HepG2 (cell line): ENCODE data around the gene SFRP4. TPM values are rescaled to one million over a fixed set of nuclear protein-coding genes. Genes with fewer than 3 reads are reported as not detected.

ENCODE experiments used
- ATM ChIP-seq: fragments of 450-650 bp; IDR thresholded peaks from 2 replicates; pipeline ENCODE4 v1.7.1; 2017; ENCODE audit warnings: mild to moderate bottlenecking, borderline replicate concordance
- CCDC6 ChIP-seq: sonication (generic); formaldehyde crosslinking; IDR thresholded peaks from 2 replicates; pipeline ENCODE4 v1.8.1; 2022; ENCODE audit warnings: mild to moderate bottlenecking, missing genetic modification reagents, moderate library complexity
- CEBPG ChIP-seq: IDR thresholded peaks from 2 replicates; pipeline ENCODE4 v1.6.1; 2016
- EEA1 ChIP-seq: sonication (generic); formaldehyde crosslinking; IDR thresholded peaks from 2 replicates; pipeline ENCODE4 v1.5.1; 2020; ENCODE audit warnings: mild to moderate bottlenecking, missing genetic modification reagents, borderline replicate concordance
- EP300 ChIP-seq, 3 experiments: sonication (generic) in 1 of 3; formaldehyde crosslinking in 1 of 3; IDR thresholded peaks; 2 replicates each; pipeline versions ENCODE4 v1.5.1 to v1.6.1; 2011 to 2020; ENCODE audit warnings: low read depth in 2 of 3, low read length in 2 of 3, borderline replicate concordance in 1 of 3, improper control_type of control experiment in 1 of 3, mild to moderate bottlenecking in 1 of 3, missing genetic modification reagents in 1 of 3, moderate library complexity in 1 of 3
- HCFC1 ChIP-seq: fragments of 150-350 bp; IDR thresholded peaks from 2 replicates; pipeline ENCODE4 v1.6.1; 2014; ENCODE audit warnings: low read depth, low read length
- HNRNPL ChIP-seq: fragments of 200-400 bp; formaldehyde crosslinking; IDR thresholded peaks from 2 replicates; pipeline ENCODE4 v1.6.1; 2017; ENCODE audit warnings: mild to moderate bottlenecking, low read depth, low read length
- KLF13 ChIP-seq: sonication (generic); formaldehyde crosslinking; IDR thresholded peaks from 2 replicates; pipeline ENCODE4 v1.4.0; 2020; ENCODE audit warnings: mild to moderate bottlenecking, missing genetic modification reagents
- NFE2L2 ChIP-seq: fragments of 150-350 bp; IDR thresholded peaks from 2 replicates; pipeline ENCODE4 v1.6.1; 2014; ENCODE audit warnings: low read length
- NFYC ChIP-seq: IDR thresholded peaks from 2 replicates; pipeline ENCODE4 v1.6.1; 2016; ENCODE audit warnings: missing genetic modification reagents, missing compliant biosample characterization
- NRL ChIP-seq: sonication (generic); formaldehyde crosslinking; IDR thresholded peaks from 2 replicates; pipeline ENCODE4 v1.5.0; 2020; ENCODE audit warnings: missing genetic modification reagents, mild to moderate bottlenecking, moderate library complexity, borderline replicate concordance
- SALL2 ChIP-seq: sonication (generic); formaldehyde crosslinking; IDR thresholded peaks from 2 replicates; pipeline ENCODE4 v1.8.1; 2023; ENCODE audit warnings: mild to moderate bottlenecking, missing genetic modification reagents, inconsistent platforms
- TBP ChIP-seq: sonication (generic); formaldehyde crosslinking; IDR thresholded peaks from 2 replicates; pipeline ENCODE4 v1.5.0; 2020; ENCODE audit warnings: missing genetic modification reagents
- ZMAT3 ChIP-seq: sonication (generic); formaldehyde crosslinking; conservative IDR thresholded peaks from 2 replicates; pipeline ENCODE4 v1.7.0; 2021; ENCODE audit warnings: missing genetic modification reagents
- ZNF160 ChIP-seq: sonication (generic); formaldehyde crosslinking; IDR thresholded peaks from 2 replicates; pipeline ENCODE4 v1.8.0; 2022; ENCODE audit warnings: mild to moderate bottlenecking, inconsistent platforms, missing genetic modification reagents
- ZNF382 ChIP-seq: sonication (generic); formaldehyde crosslinking; IDR thresholded peaks from 2 replicates; pipeline ENCODE4 v1.5.0; 2020; ENCODE audit warnings: missing genetic modification reagents, mild to moderate bottlenecking, borderline replicate concordance
- ZNF781 ChIP-seq: sonication (generic); formaldehyde crosslinking; IDR thresholded peaks from 2 replicates; pipeline ENCODE4 v1.5.1; 2020; ENCODE audit warnings: borderline replicate concordance, mild to moderate bottlenecking, missing genetic modification reagents; ENCODE audit errors: not compliant biosample characterization
- ZNF891 ChIP-seq: sonication (generic); formaldehyde crosslinking; IDR thresholded peaks from 2 replicates; pipeline ENCODE4 v1.5.0; 2020; ENCODE audit warnings: mild to moderate bottlenecking, missing genetic modification reagents
- polyA plus RNA-seq, 8 experiments: library from polyadenylated mRNA; depleted of rRNA in 3 of 8; stranded (reverse) in 7 of 8; unstranded in 1 of 8; fragments of >200 nt; fragmentation: Illumina TruSeq in 4 of 8; extraction: Trizol in 4 of 8; gene quantifications; 2 replicates each; pipeline versions ENCODE4 v1.2.1 to v1.2.3, GENCODE V29; 2011 to 2016; ENCODE audit warnings: low read depth in 4 of 8, missing spikeins in 1 of 8, mixed read lengths in 1 of 8; ENCODE audit not compliant: insufficient read depth in 1 of 8
- total RNA-seq, 5 experiments: library from RNA; depleted of rRNA; stranded (reverse); fragments of >200 nt; fragmentation: Illumina TruSeq; extraction: Trizol; gene quantifications; 2 replicates each; pipeline ENCODE4 v1.2.3, GENCODE V29; 2016; ENCODE audit warnings: low read depth in 1 of 5
- TF ChIP-seq, protein P1 (sequence below): IDR thresholded peaks from 2 replicates; pipeline ENCODE4 v1.6.1; 2016; ENCODE audit warnings: low read depth, control low read depth

SFRP4 gene
- total and polyA plus RNA-seq, 2 of the 13 experiments (the other 11 are each of a cell fraction or from before 2014, with no cell fraction given): 0.96 to 1.8 TPM

DNA sequence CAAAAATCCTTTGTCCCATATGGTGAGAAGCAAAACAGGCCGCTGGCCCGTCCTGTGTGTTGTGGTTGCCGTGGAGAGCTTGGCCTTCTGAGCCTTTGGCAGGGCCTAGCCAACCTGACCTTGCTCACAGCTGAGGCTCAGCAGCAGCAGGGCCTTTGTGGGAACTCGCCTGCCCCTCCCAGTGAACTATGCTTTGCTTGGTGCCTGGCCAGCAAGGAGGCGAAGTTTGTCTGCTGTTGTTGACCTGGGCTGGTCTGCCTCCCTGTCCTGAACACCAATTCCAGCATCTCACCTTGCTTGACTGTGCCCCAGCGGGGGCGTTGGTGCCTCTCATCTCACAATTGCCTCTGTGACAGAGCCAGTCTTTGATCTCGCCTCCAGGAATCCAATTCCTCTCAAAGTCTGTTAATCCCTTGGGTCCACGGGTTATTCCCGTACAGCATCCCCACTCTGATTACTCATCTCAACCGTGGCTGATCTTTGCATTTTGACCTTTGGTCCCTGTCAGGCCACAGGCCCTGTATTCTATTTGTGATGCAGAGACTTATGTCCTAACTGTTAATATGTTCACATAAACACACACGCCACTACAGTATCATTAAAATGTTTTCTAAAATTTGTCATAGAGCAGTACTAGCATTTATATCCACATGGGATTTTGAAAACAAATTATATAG lies 26.5 kb upstream of the SFRP4 start (continued):
- peak; percentile 97 for TF ChIP-seq EP300 (IDR thresholded peaks at IDR 0.05; ENCODE audit: low read depth in 2 of 2, low read length in 2 of 2)
- peak; percentile 100 for TF ChIP-seq EP300 (CRISPR knock-in tag; IDR thresholded peaks at IDR 0.05; ENCODE audit: borderline replicate concordance)
- no peak for TF ChIP-seq ZNF891 (CRISPR knock-in tag)
- TF ChIP-seq ZNF160 (CRISPR knock-in tag): 0 out of 2 replicates have a peak, but pooled peaks have one; percentile 70
- TF ChIP-seq ATM: no peak
- TF ChIP-seq, protein P1, sequence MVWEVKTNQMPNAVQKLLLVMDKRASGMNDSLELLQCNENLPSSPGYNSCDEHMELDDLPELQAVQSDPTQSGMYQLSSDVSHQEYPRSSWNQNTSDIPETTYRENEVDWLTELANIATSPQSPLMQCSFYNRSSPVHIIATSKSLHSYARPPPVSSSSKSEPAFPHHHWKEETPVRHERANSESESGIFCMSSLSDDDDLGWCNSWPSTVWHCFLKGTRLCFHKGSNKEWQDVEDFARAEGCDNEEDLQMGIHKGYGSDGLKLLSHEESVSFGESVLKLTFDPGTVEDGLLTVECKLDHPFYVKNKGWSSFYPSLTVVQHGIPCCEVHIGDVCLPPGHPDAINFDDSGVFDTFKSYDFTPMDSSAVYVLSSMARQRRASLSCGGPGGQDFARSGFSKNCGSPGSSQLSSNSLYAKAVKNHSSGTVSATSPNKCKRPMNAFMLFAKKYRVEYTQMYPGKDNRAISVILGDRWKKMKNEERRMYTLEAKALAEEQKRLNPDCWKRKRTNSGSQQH (CRISPR knock-in tag): peak; percentile 67; the same call in 1 of the 2 replicates
- TF ChIP-seq ZNF382 (CRISPR knock-in tag): no peak
- peak; percentile 78; the same call in 1 of the 2 replicates for TF ChIP-seq HNRNPL
- TF ChIP-seq SALL2 (CRISPR knock-in tag): peak; percentile 96
- TF ChIP-seq CCDC6: peak; percentile 71; the same call in 1 of the 2 replicates
- peak; percentile 75; the same call in 1 of the 2 replicates for TF ChIP-seq ZMAT3 (CRISPR knock-in tag)
- TF ChIP-seq TBP: no peak
- TF ChIP-seq KLF13: no peak
- TF ChIP-seq NFYC: peak; percentile 10; the same call in 1 of the 2 replicates
- TF ChIP-seq ZNF781 (CRISPR knock-in tag): peak; percentile 82
- peak; percentile 68; the same call in 1 of the 2 replicates for TF ChIP-seq CEBPG (CRISPR knock-in tag)
- no peak for TF ChIP-seq EEA1
- no peak for TF ChIP-seq NFE2L2
- TF ChIP-seq NRL (CRISPR knock-in tag): peak; percentile 57; the same call in 1 of the 2 replicates
- no peak for TF ChIP-seq HCFC1
